GM19023 (cell line): ENCODE measurements around the gene HP1BP3.

Experiments
- ATAC-seq: cut with Tn5 transposase; IDR thresholded peaks from one replicate; pipeline ENCODE4 v1.9.1; 2021; ENCODE audit warnings: mild to moderate bottlenecking, moderate library complexity; ENCODE audit not compliant: unreplicated experiment

HP1BP3 gene

DNA sequence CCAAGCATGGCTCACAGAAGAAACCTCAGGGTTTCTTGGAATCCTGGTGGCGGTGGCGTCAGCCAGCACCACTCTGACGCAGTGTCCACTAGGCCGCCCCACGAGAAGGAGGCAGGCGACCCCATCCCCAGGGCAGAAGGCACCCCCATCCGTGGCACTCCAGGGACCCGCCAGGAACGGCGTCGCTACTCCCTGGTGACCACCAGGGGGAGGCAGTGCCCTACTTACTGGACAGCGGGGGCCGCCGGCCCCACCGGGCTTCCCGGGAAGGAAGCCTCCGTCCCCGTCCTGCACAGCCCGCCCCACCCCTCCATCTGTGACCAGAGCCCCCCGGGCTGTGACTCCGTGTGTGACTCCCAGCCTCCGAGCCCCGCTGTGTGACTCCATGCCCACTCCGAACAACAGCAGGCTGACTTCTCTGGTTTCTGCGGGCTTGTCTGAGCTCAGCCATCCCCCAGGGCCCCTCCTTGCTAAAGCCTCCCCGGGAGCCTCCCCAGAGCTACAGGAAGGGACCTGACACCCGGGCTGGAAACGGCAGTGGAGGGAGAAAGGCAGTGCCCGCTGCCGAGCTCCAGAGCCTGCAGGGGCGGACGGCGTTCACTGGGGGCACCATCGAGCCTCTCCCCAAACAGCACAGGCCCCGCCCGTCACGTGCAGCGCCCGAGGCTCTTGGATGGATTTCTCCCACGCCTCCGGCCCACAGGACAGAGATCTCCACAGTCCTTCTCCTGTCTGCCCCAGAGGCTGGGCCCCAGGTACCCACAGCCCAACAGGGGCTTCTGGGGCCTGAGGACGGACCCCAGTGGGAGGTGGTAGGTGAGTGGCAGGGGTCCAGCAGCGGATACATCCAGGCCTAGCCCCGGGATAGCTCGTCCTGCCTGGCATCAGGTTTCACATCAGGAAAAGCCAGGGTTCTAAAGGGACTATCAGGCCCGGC lies 90.4 kb downstream of the HP1BP3 start:
- ATAC-seq = peak; percentile 71

DNA sequence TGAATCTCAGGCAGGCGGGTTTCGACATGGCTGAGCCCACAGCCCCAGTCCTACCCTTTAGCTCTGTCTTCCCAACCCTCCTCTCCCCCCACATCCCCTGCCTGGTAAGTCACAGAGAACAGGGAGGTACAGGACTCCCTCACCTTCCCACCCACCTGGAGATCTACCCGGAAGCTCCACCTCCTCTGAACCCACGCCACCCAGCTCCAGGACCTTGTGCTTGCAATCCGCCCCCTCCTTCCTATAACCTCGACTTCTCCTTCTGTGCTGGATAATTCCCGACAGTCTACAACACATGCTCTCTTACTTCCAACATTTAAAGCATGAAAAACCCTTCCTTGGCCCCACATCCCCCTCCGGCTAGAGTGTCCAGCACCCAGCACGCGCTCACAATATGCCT lies 91.6 kb downstream of the HP1BP3 start:
- no peak for ATAC-seq

DNA sequence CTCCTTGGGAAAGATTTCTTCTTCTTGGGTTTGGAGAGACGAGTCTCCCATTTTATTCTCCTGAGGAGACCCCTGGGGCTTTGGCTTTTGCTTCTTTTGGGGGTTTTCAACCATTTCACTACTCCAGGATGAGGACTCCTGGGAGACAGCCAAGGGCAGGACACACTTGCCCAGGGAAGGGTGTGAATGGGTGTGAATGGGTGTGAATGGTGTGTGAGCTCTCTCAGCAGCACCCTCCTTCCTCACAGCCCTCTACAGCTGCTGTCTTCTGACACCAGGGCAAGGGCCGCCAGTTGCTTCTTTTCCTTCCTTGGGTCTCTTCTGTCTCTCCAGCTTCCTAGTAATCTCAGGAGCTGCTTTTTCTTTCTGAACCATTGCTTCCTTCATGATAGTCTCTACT lies 93.5 kb downstream of the HP1BP3 start:
- no peak for ATAC-seq
